Measurements from ENCODE around the gene SUCNR1.
"Not testable (repeated sequence)": the region's sequence is repeated elsewhere in the genome, so short reads cannot be mapped to it uniquely, and the experiment has no call there.

The SUCNR1 gene

DNA sequence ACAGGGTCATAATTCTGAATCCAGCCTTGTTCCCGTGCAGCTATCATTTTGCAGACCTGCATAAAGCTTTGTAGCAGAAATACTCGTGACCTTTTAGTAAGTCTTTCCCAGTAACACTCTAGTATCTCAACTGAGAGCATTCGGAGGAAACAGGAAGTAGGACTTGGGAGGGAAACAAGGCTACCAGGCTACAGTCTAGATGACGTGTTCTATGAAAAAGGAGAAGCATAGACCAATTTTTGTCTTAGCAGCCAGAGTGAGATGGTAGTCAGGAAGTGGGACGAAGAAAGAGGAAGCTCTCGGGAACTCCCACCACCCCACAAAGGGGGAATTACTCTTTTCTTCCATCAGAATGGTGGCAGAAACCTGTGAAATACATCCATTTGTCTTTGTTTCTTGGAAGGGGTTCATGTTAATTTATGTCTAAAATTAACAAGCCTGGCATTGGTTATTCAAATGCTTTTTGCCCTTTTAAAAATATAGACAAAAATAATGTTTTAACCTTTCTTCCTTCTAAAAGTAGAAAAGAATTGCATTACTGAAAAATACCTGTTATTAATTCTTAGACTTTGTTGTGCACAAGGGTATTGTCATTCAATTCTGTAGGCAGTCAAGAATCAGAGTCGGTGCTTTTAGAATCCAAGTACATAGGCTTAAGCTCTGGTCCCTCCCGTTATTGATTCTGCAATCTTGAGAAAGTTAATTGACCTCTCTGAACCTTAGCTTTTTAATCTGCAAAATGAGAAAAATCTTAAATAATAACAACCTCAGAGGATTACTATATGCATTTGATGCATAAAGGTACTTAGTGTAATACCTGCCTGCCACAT lies 1.6 kb upstream of the SUCNR1 start:
- no peak for DNase-seq (ENCODE audit: low read depth in 4 of 4, low spot score in 1 of 4)

DNA sequence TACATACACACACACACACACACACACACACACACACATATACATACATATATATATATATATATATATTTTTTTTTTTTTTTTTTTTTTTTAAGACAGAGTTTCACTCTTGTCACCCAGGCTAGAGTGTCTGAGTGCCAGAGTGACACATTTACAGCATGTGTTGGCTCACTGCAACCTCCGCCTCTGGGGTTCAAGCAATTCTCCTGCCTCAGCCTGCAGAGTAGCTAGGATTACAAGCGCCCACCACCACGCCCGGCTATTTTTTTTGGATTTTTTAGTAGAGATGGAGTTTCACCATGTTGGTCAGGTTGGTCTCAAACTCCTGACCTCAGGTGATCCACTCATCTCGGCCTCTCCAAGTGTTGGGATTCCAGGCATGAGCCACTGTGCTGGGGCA lies 636 bp downstream of the SUCNR1 start:
- DNase-seq (ENCODE audit: low read depth in 4 of 4, low spot score in 1 of 4): not testable (repeated sequence)

DNA sequence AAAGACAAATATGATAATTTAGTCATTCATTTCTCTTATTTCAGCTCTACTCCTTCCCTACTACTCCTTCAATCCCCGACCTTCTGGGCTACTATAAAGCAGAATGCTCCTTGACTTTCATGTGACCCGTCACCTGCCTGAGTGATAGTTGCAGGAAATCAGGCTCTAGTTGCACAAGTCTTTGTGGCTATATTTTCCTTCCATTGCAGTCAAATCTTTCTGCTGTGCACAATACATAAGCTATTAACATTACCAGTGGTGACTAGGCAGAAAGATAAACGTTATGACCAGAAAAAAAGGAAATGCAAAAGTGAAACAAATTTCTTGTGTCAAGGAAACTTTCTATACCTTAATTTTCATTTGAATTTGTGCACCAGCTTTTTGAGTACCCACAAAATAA lies 2.3 kb downstream of the SUCNR1 start:
- no peak for DNase-seq (ENCODE audit: low read depth in 4 of 4, low spot score in 1 of 4)

GRCh38 chr3:151877269-151877668 lies 3.8 kb downstream of the SUCNR1 start:
- no peak for DNase-seq (ENCODE audit: low read depth in 4 of 4, low spot score in 1 of 4)

GRCh38 chr3:151878465-151878864 lies 5.0 kb downstream of the SUCNR1 start:
- no peak for DNase-seq (ENCODE audit: low read depth in 4 of 4, low spot score in 1 of 4)

GRCh38 chr3:151879037-151879436 lies 5.6 kb downstream of the SUCNR1 start:
- no peak for DNase-seq (ENCODE audit: low read depth in 4 of 4, low spot score in 1 of 4)

DNA sequence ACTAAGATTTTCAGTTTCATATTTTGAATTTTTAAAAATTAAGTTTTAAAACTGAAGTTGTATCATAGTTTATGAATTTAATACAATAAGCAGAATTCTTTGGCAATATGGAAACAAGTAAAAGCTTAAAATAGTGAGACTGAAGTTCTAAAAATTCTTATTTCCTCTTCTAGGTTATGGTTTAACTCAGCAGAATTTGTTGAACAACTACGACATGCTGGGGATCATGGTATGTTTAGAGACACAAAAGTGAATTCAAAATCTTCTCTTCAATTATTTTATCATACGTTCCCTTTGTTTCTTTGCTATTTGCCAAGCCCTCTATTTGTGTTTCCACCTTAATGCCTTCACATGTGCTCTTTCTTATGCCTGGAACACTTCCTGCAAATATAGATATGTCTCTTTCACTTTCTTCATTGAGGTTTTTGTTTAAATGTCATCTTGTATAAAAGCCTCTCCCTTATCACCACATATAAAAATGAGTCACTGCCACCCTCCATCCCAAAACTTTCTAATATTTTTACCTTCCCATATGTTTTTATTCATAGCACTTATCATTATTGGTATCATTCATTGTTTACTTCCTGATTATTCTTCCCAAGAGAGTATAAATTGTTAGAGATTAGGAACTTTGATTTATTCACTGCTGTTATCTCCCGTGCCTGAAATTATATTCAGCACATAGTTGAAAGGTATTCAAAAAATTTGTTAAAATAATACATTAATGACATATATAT lies 6.4 kb downstream of the SUCNR1 start:
- no peak for DNase-seq (ENCODE audit: low read depth in 4 of 4, low spot score in 1 of 4)

DNA sequence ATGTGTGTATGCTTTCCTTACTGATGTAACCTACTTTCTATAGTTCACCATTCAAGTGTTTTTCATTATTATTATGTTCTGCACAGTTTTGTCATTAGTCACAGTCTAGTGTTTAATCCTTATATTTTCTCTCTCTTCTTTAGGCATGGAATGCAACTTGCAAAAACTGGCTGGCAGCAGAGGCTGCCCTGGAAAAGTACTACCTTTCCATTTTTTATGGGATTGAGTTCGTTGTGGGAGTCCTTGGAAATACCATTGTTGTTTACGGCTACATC lies 6.9 kb downstream of the SUCNR1 start:
- DNase-seq (ENCODE audit: low read depth in 4 of 4, low spot score in 1 of 4): no peak

DNA sequence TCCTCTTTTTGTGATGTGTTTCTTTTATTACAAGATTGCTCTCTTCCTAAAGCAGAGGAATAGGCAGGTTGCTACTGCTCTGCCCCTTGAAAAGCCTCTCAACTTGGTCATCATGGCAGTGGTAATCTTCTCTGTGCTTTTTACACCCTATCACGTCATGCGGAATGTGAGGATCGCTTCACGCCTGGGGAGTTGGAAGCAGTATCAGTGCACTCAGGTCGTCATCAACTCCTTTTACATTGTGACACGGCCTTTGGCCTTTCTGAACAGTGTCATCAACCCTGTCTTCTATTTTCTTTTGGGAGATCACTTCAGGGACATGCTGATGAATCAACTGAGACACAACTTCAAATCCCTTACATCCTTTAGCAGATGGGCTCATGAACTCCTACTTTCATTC lies 7.7 kb downstream of the SUCNR1 start:
- DNase-seq (ENCODE audit: low read depth in 4 of 4, low spot score in 1 of 4): no peak

GRCh38 chr3:151885397-151885796 lies 12.0 kb downstream of the SUCNR1 start:
- not testable (repeated sequence) for DNase-seq (ENCODE audit: low read depth in 4 of 4, low spot score in 1 of 4)

DNA sequence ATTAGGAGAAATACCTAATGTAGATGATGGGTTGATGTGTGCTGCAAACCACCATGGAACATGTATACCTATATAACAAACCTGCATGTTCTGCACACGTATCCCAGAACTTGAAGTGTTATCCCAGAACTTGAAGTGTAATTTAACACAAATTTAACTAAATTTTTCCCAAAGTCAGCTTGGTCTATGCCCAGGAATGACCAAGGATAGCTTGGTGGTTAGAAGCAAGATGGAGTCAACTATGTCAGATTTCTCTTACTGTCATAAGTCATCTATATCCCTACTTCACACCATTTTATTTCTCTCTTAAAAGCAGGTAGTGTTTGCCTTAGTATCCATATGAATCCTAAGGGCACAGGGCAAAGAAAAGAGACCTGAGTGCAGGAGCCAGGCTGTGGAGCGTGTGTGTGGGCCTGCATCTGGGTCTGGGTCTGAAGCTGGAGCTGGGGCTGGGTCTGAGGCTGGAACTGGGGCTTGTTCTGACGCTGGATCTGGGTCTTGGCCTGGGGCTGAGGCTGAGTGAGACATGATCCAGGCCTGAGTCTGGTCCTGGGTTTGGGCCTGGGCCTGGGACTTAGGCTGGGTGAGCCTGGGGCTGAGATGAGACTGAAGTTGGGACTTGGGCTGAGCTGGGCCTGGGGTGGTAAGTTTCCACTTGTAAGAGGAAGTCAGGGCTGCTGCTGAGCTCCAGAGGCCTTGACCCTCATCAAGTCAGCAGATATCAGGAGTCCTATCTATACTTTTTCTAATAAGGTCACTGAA lies 14.2 kb downstream of the SUCNR1 start:
- DNase-seq (ENCODE audit: low read depth in 4 of 4, low spot score in 1 of 4): not testable (repeated sequence)

- no peak for DNase-seq (ENCODE audit: low read depth in 4 of 4, low spot score in 1 of 4)
Measured at GRCh38 chr3:151890721-151891141, 17.3 kb downstream of the SUCNR1 start.

- DNase-seq (ENCODE audit: low read depth in 4 of 4, low spot score in 1 of 4): no peak
Measured at GRCh38 chr3:151891721-151892120, 18.3 kb downstream of the SUCNR1 start.

DNA sequence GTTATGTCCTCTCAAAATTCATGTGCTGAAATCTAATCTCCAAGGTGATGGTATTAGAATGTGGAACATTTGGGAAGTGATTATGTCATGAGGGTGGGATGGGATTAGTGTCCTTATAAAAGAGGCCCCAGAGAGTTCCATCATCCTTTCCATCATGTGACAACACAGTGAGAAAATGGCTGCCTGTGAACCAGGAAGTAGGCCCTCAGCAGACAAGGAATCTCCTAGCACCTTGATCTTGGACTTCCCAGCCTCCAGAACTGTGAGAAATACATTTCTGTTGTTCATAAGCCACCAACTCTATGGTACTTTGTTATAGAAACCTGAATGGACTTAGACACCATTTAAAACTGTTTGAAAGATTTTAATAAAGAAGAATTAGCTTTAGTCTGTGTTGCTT lies 20.8 kb downstream of the SUCNR1 start:
- DNase-seq (ENCODE audit: low read depth in 4 of 4, low spot score in 1 of 4): no peak

- no peak for DNase-seq (ENCODE audit: low read depth in 4 of 4, low spot score in 1 of 4)
Measured at GRCh38 chr3:151895478-151896241, 22.2 kb downstream of the SUCNR1 start.

GRCh38 chr3:151896246-151897012 lies 23.0 kb downstream of the SUCNR1 start:
- DNase-seq (ENCODE audit: low read depth in 4 of 4, low spot score in 1 of 4): no peak

DNA sequence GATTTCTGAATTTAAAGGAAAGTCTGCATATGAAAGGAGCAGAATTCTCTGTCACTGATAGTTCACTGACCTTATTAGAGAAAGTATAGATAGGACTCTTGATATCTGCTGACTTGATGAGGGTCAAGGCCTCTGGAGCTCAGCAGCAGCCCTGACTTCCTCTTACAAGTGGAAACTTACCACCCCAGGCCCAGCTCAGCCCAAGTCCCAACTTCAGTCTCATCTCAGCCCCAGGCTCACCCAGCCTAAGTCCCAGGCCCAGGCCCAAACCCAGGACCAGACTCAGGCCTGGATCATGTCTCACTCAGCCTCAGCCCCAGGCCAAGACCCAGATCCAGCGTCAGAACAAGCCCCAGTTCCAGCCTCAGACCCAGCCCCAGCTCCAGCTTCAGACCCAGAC lies 24.7 kb downstream of the SUCNR1 start:
- not testable (repeated sequence) for DNase-seq (ENCODE audit: low read depth in 4 of 4, low spot score in 1 of 4)

DNA sequence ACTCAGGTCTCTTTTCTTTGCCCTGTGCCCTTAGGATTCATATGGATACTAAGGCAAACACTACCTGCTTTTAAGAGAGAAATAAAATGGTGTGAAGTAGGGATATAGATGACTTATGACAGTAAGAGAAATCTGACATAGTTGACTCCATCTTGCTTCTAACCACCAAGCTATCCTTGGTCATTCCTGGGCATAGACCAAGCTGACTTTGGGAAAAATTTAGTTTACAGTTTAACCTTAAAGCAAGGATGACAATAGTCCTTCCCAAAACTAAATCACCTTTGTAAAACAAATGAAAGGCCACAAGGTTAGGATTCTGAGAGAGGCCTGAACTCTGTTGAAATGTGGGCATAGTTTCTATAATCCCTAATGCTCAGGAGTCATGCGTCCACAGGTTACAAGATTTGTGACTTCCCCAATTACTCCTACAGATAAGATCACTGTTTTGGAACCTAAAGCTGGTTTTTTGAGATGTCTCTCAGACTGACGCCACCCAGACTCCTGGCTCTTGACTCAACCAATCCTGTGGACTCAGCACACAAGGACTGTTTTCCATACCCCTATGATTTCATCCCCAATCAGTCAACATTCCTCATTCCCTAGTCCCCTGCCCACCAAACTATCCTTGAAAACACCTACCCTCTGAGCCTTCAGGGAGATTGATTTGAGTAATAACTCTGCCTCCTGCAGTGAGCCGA lies 25.3 kb downstream of the SUCNR1 start:
- not testable (repeated sequence) for DNase-seq (ENCODE audit: low read depth in 4 of 4, low spot score in 1 of 4)

GRCh38 chr3:151899996-151900395 lies 26.6 kb downstream of the SUCNR1 start:
- DNase-seq (ENCODE audit: low read depth in 4 of 4, low spot score in 1 of 4): no peak

DNA sequence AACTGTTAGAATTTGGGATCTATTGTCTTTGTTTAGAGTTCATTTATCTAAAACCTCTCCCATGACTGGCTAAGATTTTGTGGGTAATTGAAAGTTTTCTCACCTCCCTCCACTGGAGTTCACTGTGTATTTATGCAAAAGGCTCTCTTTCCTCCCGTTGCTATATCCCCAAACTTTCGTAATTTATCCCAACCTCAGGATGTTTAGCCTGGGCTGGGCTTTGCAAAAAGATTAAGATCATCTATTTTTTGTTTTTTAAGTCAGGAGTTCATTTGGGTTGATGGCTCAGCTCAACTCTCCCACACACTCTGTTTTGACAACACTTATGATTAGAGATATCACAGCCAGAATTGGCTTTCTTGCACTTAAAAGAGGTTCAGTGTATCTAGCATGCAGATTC lies 27.0 kb downstream of the SUCNR1 start:
- DNase-seq (ENCODE audit: low read depth in 4 of 4, low spot score in 1 of 4): no peak

Measured in stimulated activated CD4-positive, alpha-beta T cell treated with anti-CD3 and anti-CD28 coated beads, Interleukin-1b, Interleukin-23, amount 100 ng/mL, for 24 hours (primary cell).